ENCODE measurements around the gene UBE2D3.

Gene UBE2D3

GRCh38 chr4:102761906-102762305 lies 65.4 kb downstream of the UBE2D3 start:
- peaks cover 33% of the 10 kb centered on the region for H3K4me1 Mint-ChIP-seq (ENCODE audit: low read depth)
- no peak for DNase-seq (ENCODE audit: low spot score)
- peaks cover 12% of the 10 kb centered on the region for H3K36me3 Mint-ChIP-seq (ENCODE audit: low read depth)
- no peak overlapping the region for H3K27ac Mint-ChIP-seq
- H3K4me3 Mint-ChIP-seq: peak overlapping the region; percentile 94
- no peaks in the 10 kb centered on the region for H3K9me3 Mint-ChIP-seq
- H3K27me3 Mint-ChIP-seq (ENCODE audit: low read depth): peaks cover 19% of the 10 kb centered on the region

DNA sequence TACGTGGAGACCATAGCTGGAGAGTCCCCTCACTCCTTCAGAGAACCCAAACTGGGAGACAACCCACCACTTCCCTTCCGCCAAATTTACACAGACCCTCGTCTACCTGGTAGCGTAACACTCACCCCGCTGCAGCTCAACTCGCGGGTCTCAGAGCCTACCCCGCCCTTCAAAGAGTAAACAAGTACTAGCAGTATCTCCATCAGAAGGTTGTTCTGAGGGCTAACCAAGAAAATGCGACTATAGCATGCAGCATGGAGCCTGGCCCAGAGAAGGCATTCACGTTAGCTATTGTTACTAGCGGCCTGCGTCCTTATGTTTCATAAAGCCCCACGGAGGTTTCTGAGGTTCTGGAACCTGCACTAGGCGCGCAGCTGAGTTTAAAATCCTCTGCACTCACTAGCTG lies 66.1 kb downstream of the UBE2D3 start:
- H3K36me3 Mint-ChIP-seq (ENCODE audit: low read depth): peaks cover 13% of the 10 kb centered on the region
- H3K4me3 Mint-ChIP-seq: peak overlapping the region; percentile 94
- H3K27ac Mint-ChIP-seq: peak overlapping the region; percentile 46
- H3K4me1 Mint-ChIP-seq (ENCODE audit: low read depth): peaks cover 33% of the 10 kb centered on the region
- H3K27me3 Mint-ChIP-seq (ENCODE audit: low read depth): peaks cover 19% of the 10 kb centered on the region
- DNase-seq (ENCODE audit: low spot score): peak; percentile 10
- H3K9me3 Mint-ChIP-seq: no peaks in the 10 kb centered on the region

DNA sequence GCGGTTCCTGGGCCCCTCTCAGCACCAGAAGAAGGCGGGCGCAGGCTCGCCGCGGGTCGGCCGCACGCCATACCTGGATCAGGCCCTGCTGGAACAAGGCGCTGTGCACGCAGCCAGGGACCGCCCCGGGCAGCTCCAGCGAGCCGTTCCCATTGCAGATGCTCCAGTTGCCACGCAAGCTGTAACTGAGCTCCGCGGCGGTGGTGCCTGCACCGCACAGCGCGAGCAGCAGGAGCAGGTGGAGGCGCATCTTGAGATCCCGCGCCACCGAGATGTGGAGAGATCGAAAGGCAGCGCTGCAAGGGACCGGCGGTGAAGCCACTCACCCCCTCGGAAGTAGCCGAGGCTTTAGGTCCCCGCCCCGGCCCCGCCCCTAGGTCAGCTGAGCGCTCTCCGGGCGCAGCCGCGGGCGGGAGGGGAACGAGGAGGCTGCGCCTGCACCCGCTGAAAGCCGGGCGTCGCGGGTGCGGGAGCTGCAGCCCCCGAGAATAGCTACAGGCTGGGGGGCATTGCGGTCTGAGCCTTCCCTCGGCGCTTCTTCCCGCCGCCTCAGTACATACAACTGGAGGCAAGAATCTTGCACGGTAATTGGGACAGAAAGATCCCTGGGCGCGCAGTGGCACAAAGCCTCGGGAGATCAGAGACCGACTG lies 66.6 kb downstream of the UBE2D3 start, which contains the start of gene MANBA:
Gene MANBA, minus strand, starts transcription at position 324 of the 651 bp plus-strand sequence. Its CDS starts 74 bp downstream, at position 250.
- Mint-ChIP-seq H3K9me3 (no peaks in the 10 kb centered on the region), H3K4me3 (peak within 1 kb of the TSS; percentile 94), H3K27ac (peak within 1 kb of the TSS; percentile 88), H3K27me3 (ENCODE audit: low read depth) (peaks cover 17% of the 10 kb centered on the region), H3K4me1 (ENCODE audit: low read depth) (peaks cover 33% of the 10 kb centered on the region), H3K36me3 (ENCODE audit: low read depth) (peaks cover 14% of the 10 kb centered on the region)
- peak; percentile 80 for DNase-seq (ENCODE audit: low spot score)

DNA sequence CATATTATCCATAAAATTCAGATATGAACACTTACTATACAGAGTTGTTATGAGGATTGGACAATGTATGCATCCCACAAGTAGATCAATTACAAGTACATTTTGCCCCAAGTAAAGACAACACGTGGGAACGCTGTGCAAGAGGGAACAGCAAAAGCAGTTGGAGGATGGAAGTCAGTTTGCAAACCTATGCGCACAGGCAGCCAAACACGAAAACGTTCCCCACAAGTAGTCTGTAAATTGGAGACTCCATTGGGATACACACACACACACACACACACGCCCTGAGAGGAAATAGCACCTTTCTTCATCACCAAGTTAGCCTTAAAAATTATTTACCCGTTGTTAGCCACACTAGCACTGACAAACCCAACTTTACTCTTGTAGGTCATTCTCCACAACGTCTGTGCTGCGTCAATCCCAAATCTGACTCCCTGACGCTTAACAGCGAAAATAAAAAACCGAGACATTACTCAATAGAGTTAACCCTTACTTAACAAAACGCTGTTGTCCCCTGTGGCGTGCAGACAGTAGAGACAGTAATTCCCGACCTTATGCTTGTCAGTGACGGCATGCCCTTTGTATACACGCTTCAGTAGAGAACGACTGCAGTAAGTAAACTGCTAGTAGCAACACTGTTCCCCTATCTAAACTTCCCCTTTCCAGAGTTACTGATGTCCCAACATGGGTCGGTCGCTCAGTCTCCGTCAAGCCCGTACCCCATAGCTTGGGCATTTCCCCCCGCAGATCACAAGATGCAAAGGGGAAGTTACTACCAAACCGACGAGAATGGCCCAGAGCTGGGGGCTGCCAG lies 67.3 kb downstream of the UBE2D3 start:
- peak; percentile 22 for DNase-seq (ENCODE audit: low spot score)
- Mint-ChIP-seq H3K4me1 (ENCODE audit: low read depth) (peaks cover 33% of the 10 kb centered on the region), H3K36me3 (ENCODE audit: low read depth) (peaks cover 16% of the 10 kb centered on the region), H3K9me3 (peaks cover under 1% of the 10 kb centered on the region), H3K27me3 (ENCODE audit: low read depth) (peaks cover 15% of the 10 kb centered on the region), H3K4me3 (peak overlapping the region; percentile 94), H3K27ac (peak overlapping the region; percentile 88)

DNA sequence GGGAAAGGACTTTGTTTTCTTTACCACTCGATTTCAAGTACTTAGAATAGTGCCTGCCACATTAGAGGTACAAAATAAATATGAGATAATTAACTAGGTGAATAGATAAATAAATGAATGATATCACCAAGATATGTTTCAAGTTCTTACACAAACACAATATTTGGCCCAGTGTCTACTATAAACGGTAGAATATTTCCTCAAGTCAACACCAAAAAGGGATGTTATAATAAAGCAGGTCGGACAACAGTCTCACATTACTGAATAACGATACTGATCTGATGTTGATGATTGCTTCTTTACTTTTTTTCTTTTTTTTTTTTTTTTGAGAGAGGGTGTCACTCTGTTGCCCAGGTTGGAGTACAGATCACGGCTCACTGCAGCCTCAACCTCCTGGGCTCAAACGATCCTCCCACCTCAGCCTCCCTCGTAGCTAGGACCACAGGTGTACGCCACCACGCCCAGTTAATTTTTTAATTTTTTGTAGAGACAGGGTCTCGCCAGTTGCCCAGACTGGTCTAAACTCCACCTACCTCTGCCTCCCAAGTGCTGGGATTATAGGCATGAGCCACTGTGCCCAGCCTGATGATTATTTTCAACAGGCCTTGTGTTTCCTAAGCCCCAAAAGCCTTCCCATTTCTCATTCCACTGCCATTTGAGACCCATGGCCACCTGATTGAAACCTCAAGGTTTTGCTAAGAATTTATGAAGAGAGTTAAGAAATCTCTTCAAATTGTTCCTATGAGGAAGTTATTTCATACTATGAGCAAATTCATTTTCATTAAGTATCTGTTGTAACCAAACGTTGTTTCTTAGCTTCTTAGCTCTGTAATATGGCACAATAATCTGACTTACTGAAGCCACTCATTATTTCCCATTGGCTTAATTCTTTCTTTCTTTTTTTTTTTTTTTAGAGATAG lies 68.8 kb downstream of the UBE2D3 start:
- Mint-ChIP-seq H3K27ac (no peak overlapping the region), H3K27me3 (ENCODE audit: low read depth) (peaks cover 7% of the 10 kb centered on the region), H3K4me3 (peak overlapping the region; percentile 94), H3K4me1 (ENCODE audit: low read depth) (peaks cover 33% of the 10 kb centered on the region), H3K36me3 (ENCODE audit: low read depth) (peaks cover 19% of the 10 kb centered on the region), H3K9me3 (peaks cover 4% of the 10 kb centered on the region)
- no peak for DNase-seq (ENCODE audit: low spot score)

DNA sequence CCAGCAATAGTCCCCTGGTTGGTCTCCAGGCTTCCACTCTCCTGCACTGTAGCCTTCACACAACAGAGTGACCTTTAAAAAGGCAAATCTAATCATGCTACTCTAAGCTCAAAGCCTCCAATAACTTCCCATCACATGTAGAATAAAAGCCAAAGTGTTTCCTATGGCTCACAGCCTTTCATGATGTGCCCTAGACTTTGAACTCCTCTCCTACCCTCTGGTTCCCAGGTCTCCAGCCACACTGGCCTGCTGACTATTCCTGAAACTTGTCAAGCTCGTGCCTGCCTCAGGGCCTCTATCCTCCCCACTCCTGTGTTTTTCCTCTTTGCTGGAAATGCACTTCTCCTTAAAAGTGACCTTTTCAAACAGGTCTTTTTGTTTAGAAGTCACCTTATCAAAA lies 69.7 kb downstream of the UBE2D3 start:
- Mint-ChIP-seq H3K27me3 (ENCODE audit: low read depth) (peaks cover 5% of the 10 kb centered on the region), H3K9me3 (peaks cover 4% of the 10 kb centered on the region), H3K4me3 (no peak overlapping the region), H3K36me3 (ENCODE audit: low read depth) (peaks cover 19% of the 10 kb centered on the region), H3K4me1 (ENCODE audit: low read depth) (peaks cover 33% of the 10 kb centered on the region), H3K27ac (no peak overlapping the region)
- DNase-seq (ENCODE audit: low spot score): no peak

GRCh38 chr4:102754044-102754443 lies 73.3 kb downstream of the UBE2D3 start:
- Mint-ChIP-seq H3K36me3 (ENCODE audit: low read depth) (peaks cover 19% of the 10 kb centered on the region), H3K27me3 (ENCODE audit: low read depth) (no peaks in the 10 kb centered on the region), H3K4me3 (no peak overlapping the region)

GRCh38 chr4:102751941-102752340 lies 75.4 kb downstream of the UBE2D3 start:
- H3K36me3 Mint-ChIP-seq (ENCODE audit: low read depth): peaks cover 12% of the 10 kb centered on the region
- H3K9me3 Mint-ChIP-seq: peaks cover 4% of the 10 kb centered on the region
- H3K27me3 Mint-ChIP-seq (ENCODE audit: low read depth): no peaks in the 10 kb centered on the region
- H3K4me1 Mint-ChIP-seq (ENCODE audit: low read depth): no peaks in the 10 kb centered on the region
- no peak for DNase-seq (ENCODE audit: low spot score)
- no peak overlapping the region for H3K27ac Mint-ChIP-seq
- H3K4me3 Mint-ChIP-seq: no peak overlapping the region

More at GRCh38 chr4:102754044-102754443, 73.3 kb downstream of the UBE2D3 start:
- no peak for DNase-seq (ENCODE audit: low spot score)
- Mint-ChIP-seq H3K27ac (no peak overlapping the region), H3K4me1 (ENCODE audit: low read depth) (peaks cover 15% of the 10 kb centered on the region), H3K9me3 (peaks cover 4% of the 10 kb centered on the region)
